OCI-LY1 (cell line): ENCODE results near the gene GPBAR1.

Source experiments
- H2AFZ ChIP-seq: fragments of 200-600 bp; sonication (generic), shearing (Covaris generic); 2 replicates; pipeline ENCODE4 v1.6.0; 2014; ENCODE audit warnings: antibody characterized with exemption, mild to moderate bottlenecking, low read length
- H3F3A ChIP-seq: fragments of 200-600 bp; sonication (generic), shearing (Covaris generic); 2 replicates; pipeline ENCODE4 v1.6.0; 2014; ENCODE audit warnings: mild to moderate bottlenecking, antibody characterized with exemption, low read length, moderate library complexity; ENCODE audit not compliant: insufficient read depth
- H3K27ac ChIP-seq: fragments of 200-600 bp; sonication (generic); 2 replicates; pipeline ENCODE4 v1.5.1; 2014; ENCODE audit warnings: low read length, mixed run types, mild to moderate bottlenecking, low read depth; ENCODE audit not compliant: poor library complexity, severe bottlenecking
- H3K27me3 ChIP-seq: fragments of 200-600 bp; sonication (generic); 2 replicates; pipeline ENCODE4 v1.6.0; 2014; ENCODE audit warnings: antibody characterized with exemption, mild to moderate bottlenecking, low read length, moderate library complexity; ENCODE audit not compliant: insufficient read depth
- H3K36me3 ChIP-seq: fragments of 200-600 bp; sonication (generic); 2 replicates; pipeline ENCODE4 v1.6.1; 2014; ENCODE audit warnings: mild to moderate bottlenecking, antibody characterized with exemption, low read length, moderate library complexity, mixed read lengths; ENCODE audit not compliant: insufficient read depth
- H3K4me1 ChIP-seq: fragments of 200-600 bp; sonication (generic); 2 replicates; pipeline ENCODE4 v1.5.1; 2014; ENCODE audit warnings: mild to moderate bottlenecking, low read length, moderate library complexity; ENCODE audit not compliant: insufficient read depth, severe bottlenecking
- H3K4me2 ChIP-seq: fragments of 200-600 bp; sonication (generic), shearing (Covaris generic); 2 replicates; pipeline ENCODE4 v1.6.1; 2014; ENCODE audit warnings: low read length
- H3K4me3 ChIP-seq: fragments of 200-600 bp; sonication (generic); 2 replicates; pipeline ENCODE4 v1.5.1; 2014; ENCODE audit warnings: low read length, low read depth, mild to moderate bottlenecking, mixed read lengths; ENCODE audit not compliant: poor library complexity, severe bottlenecking
- H3K79me2 ChIP-seq: fragments of 200-600 bp; shearing (Covaris generic); 2 replicates; pipeline ENCODE4 v1.6.1; 2016; ENCODE audit warnings: mixed run types, low read length, mixed read lengths; ENCODE audit not compliant: insufficient read depth
- H3K9ac ChIP-seq: fragments of 200-600 bp; sonication (generic), shearing (Covaris generic); 2 replicates; pipeline ENCODE4 v1.6.1; 2014; ENCODE audit warnings: mild to moderate bottlenecking, low read length, mixed read lengths
- H3K9me2 ChIP-seq: fragments of 200-600 bp; sonication (generic), shearing (Covaris generic); 2 replicates; pipeline ENCODE4 v1.6.1; 2014; ENCODE audit warnings: low read depth, mild to moderate bottlenecking, low read length, mixed read lengths
- H3K9me3 ChIP-seq: fragments of 200-600 bp; shearing (Covaris generic); 2 replicates; pipeline ENCODE4 v1.6.1; 2014; ENCODE audit warnings: low read length, mixed read lengths
- H4K20me1 ChIP-seq: fragments of 200-600 bp; sonication (generic), shearing (Covaris generic); 2 replicates; pipeline ENCODE4 v1.6.0; 2016; ENCODE audit warnings: mild to moderate bottlenecking, low read length; ENCODE audit not compliant: insufficient read depth
- CTCF ChIP-seq: fragments of 200-600 bp; sonication (generic), shearing (Covaris generic); IDR thresholded peaks from 2 replicates; pipeline ENCODE4 v1.5.1; 2017; ENCODE audit warnings: mild to moderate bottlenecking, antibody characterized with exemption, low read length, moderate library complexity, mixed read lengths
- EZH2 ChIP-seq: fragments of 200-600 bp; sonication (generic), shearing (Covaris generic); IDR thresholded peaks from 2 replicates; pipeline ENCODE4 v1.8.0; 2017; ENCODE audit warnings: borderline replicate concordance, mixed run types, mild to moderate bottlenecking, antibody characterized with exemption, low read length, moderate library complexity, mixed read lengths

The GPBAR1 gene

GRCh38 chr2:218216674-218217359, 44.0 kb upstream of the GPBAR1 start, which contains the start of gene ARPC2:
Gene ARPC2 (plus strand): TSS chr2:218217189. CDS start chr2:218217471, 282 bp downstream.
- no peak for TF ChIP-seq CTCF
- TF ChIP-seq EZH2 = no peak
- no peaks in the 10 kb centered on the region for H3F3A ChIP-seq
- peaks cover 23% of the 10 kb centered on the region for H3K36me3 ChIP-seq
- no peaks in the 10 kb centered on the region for H4K20me1 ChIP-seq
- H3K27me3 ChIP-seq = no peaks in the 10 kb centered on the region
- H3K4me3 ChIP-seq = peak within 1 kb of the TSS; percentile 83
- H2AFZ ChIP-seq = peak within 1 kb of the TSS; percentile 22
- H3K9me3 ChIP-seq = no peaks in the 10 kb centered on the region
- H3K9ac ChIP-seq = peak within 1 kb of the TSS; percentile 90
- no peaks in the 10 kb centered on the region for H3K9me2 ChIP-seq
- peaks cover 46% of the 10 kb centered on the region for H3K79me2 ChIP-seq
- peaks cover 43% of the 10 kb centered on the region for H3K4me1 ChIP-seq
- H3K27ac ChIP-seq = peak within 1 kb of the TSS; percentile 77
- peak within 1 kb of the TSS; percentile 78 for H3K4me2 ChIP-seq

GRCh38 chr2:218217360-218218267, 43.2 kb upstream of the GPBAR1 start:
- Histone ChIP-seq H3K4me3 (peak overlapping the region; percentile 83), H3K9ac (peak overlapping the region; percentile 90), H3K4me2 (peak overlapping the region; percentile 78), H3K36me3 (peaks cover 26% of the 10 kb centered on the region), H3K79me2 (peaks cover 54% of the 10 kb centered on the region), H3K4me1 (peaks cover 51% of the 10 kb centered on the region), H2AFZ (no peak overlapping the region), H3K27me3 (no peaks in the 10 kb centered on the region), H3K9me2 (no peaks in the 10 kb centered on the region), H4K20me1 (no peaks in the 10 kb centered on the region), H3K27ac (peak overlapping the region; percentile 77), H3K9me3 (no peaks in the 10 kb centered on the region), H3F3A (no peaks in the 10 kb centered on the region)
- TF ChIP-seq CTCF = no peak

DNA sequence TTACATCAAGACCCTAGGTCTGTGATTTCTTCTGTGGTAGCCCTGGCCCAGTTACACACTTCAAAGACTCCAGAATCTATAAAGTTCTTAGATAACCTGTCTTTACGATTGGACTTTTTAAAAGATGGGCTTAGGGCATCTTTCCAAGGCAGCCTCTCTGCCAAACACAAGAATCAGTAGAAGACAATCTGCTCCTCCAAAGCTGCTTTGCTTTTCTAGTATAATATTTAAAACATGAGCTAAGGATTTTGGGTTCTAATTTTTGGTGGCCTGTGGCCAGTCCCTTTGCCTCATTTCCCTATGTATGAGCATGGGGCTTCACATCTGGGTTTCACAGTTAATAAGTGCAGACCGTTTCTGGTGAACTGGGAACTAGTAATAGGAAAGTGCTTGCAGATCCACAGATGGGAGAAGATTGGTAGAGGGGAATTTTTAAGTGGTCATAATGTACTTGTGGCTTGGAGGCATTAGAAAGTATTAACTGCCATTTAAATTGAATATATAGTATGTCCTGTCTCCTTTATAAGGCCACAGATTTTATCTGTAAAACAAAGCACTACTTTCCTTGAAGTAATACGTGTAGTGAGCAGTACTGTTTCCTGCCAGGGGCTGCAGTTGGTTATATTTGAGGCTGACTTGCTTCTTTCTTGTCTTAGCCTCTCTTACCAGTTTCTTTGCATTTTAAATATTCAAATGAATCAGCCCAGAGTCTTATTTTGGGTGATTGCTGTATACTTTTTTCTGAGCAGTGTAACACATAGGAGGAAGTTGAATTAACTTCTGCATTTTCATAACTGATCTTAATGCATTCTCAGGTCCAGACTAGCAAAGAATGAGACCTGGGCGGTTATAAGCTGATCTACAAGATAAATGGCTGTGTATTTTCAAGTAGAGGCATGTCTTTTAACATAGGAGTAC, 42.3 kb upstream of the GPBAR1 start:
- H3K9me2 ChIP-seq = no peaks in the 10 kb centered on the region
- H3K36me3 ChIP-seq = peaks cover 35% of the 10 kb centered on the region
- H2AFZ ChIP-seq = no peak overlapping the region
- H3K79me2 ChIP-seq = peaks cover 63% of the 10 kb centered on the region
- peaks cover 53% of the 10 kb centered on the region for H3K4me1 ChIP-seq
- H4K20me1 ChIP-seq = peaks cover 2% of the 10 kb centered on the region; the same call in 1 of the 2 replicates
- no peaks in the 10 kb centered on the region for H3F3A ChIP-seq
- no peaks in the 10 kb centered on the region for H3K27me3 ChIP-seq
- H3K27ac ChIP-seq = peak overlapping the region; percentile 77
- TF ChIP-seq EZH2 = no peak
- TF ChIP-seq CTCF = no peak
- H3K4me2 ChIP-seq = peak overlapping the region; percentile 78
- H3K9me3 ChIP-seq = no peaks in the 10 kb centered on the region
- H3K9ac ChIP-seq = peak overlapping the region; percentile 90
- H3K4me3 ChIP-seq = peak overlapping the region; percentile 83
